Activated CD8-positive, alpha-beta memory T cell treated with anti-CD3 and anti-CD28 coated beads for 24 hours (primary cell): ENCODE data around the gene TMEM115.

Experiments used
- DNase-seq: peaks from one replicate; pipeline ENCODE4 v3.0.0-alpha.2; 2020

TMEM115 gene

GRCh38 chr3:50358911-50359759 is at the start of gene TMEM115:
Gene TMEM115 (minus strand): TSS chr3:50359521. CDS start chr3:50359063, 458 bp downstream.
- peak; percentile 94 for DNase-seq

- DNase-seq, result no peak
Observed at GRCh38 chr3:50408443-50408944, 49.2 kb upstream of the TMEM115 start.

GRCh38 chr3:50406487-50406886 is 47.2 kb upstream of the TMEM115 start:
- no peak for DNase-seq

- DNase-seq, result no peak
Observed at GRCh38 chr3:50405249-50405648, 45.9 kb upstream of the TMEM115 start.

GRCh38 chr3:50401978-50402595 is 42.8 kb upstream of the TMEM115 start:
- DNase-seq, result no peak

- DNase-seq, result no peak
Observed at GRCh38 chr3:50396502-50396901, 37.2 kb upstream of the TMEM115 start.

GRCh38 chr3:50395070-50395860 is 35.9 kb upstream of the TMEM115 start:
- DNase-seq, result no peak

- no peak for DNase-seq
Observed at GRCh38 chr3:50393061-50393460, 33.7 kb upstream of the TMEM115 start.

GRCh38 chr3:50392101-50392715 is 32.9 kb upstream of the TMEM115 start:
- DNase-seq, result no peak

- DNase-seq, result no peak
Observed at GRCh38 chr3:50390508-50391224, 31.3 kb upstream of the TMEM115 start.

- no peak for DNase-seq
Observed at GRCh38 chr3:50389414-50389767, 30.1 kb upstream of the TMEM115 start.

- DNase-seq, result no peak
Observed at GRCh38 chr3:50388720-50389413, 29.5 kb upstream of the TMEM115 start.

GRCh38 chr3:50388016-50388719 is 28.8 kb upstream of the TMEM115 start:
- DNase-seq, result no peak

- no peak for DNase-seq
Observed at GRCh38 chr3:50385754-50386153, 26.4 kb upstream of the TMEM115 start.

GRCh38 chr3:50383750-50384149 is 24.4 kb upstream of the TMEM115 start:
- no peak for DNase-seq

GRCh38 chr3:50382722-50383121 is 23.4 kb upstream of the TMEM115 start:
- DNase-seq, result no peak

- no peak for DNase-seq
Observed at GRCh38 chr3:50381383-50381782, 22.1 kb upstream of the TMEM115 start.

- no peak for DNase-seq
Observed at GRCh38 chr3:50380405-50381085, 21.2 kb upstream of the TMEM115 start.

- DNase-seq, result no peak
Observed at GRCh38 chr3:50378757-50379156, 19.4 kb upstream of the TMEM115 start.

- DNase-seq, result no peak
Observed at GRCh38 chr3:50378024-50378423, 18.7 kb upstream of the TMEM115 start.
